ENCODE results near the gene NRIP1. TPM values are rescaled to one million over a fixed set of nuclear protein-coding genes. Genes with fewer than 3 reads are reported as not detected.

Gene NRIP1
- total and polyA plus RNA-seq, 2 experiments from 2014 or later: 12.5 to 31.2 TPM

DNA sequence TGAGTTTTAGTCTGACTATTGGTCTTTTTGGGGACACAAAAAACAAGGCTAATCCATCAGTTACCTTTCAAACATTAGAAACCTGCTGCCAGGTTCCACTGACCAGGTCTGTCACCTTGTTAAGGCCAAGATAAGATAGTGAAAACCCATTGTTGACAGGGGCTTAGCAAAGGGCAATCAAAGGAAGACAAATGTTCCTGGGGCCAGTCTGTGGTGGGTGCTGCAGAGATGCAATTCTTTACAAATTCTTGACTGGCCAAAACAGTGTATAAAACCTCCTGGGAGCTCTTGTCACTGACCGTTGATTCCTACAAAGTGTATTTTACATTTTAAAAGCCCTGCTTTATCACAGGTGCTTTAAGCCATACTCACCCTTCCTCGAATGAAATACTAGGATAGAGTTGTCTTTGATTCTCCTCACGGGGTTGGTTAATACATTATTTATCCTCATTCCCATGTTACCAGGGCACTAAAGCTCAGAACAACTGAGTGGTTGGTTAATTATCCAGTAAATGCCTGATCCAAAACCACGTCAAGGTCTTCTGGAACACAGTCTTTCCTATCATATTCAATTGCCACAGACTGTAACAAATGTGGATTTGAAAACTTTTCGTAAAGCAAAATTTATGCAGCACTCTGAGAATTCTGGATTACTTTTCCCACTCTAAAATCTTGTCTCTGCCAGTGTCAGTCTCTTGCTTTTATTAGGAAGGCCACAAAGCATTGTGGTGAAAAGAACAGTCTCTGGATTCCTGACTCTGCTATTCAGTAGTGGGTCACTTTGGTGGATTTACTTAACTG lies 77.2 kb downstream of the NRIP1 start:
- H4K20me1 ChIP-seq (ENCODE audit: insufficient read depth): no peaks in the 10 kb centered on the region

GRCh38 chr21:14985306-14985705 lies 79.5 kb downstream of the NRIP1 start:
- Histone ChIP-seq H3K79me2 (ENCODE audit: insufficient read depth) (peaks cover 100% of the 10 kb centered on the region), H3K9me3 (ENCODE audit: low read depth) (no peaks in the 10 kb centered on the region), H3K36me3 (ENCODE audit: low read depth) (peaks cover 16% of the 10 kb centered on the region; the same call in 1 of the 2 replicates), H3K27me3 (replicated peaks; ENCODE audit: insufficient read depth) (no peaks in the 10 kb centered on the region), H3F3A (ENCODE audit: insufficient read depth) (no peaks in the 10 kb centered on the region), H2AFZ (no peak overlapping the region), H3K4me2 (ENCODE audit: unreplicated experiment) (no peak overlapping the region), H3K4me1 (ENCODE audit: insufficient read depth) (peaks cover 8% of the 10 kb centered on the region; the same call in 1 of the 2 replicates), H3K4me3 (no peak overlapping the region), H3K9me2 (ENCODE audit: insufficient read depth) (no peaks in the 10 kb centered on the region), H3K27ac (no peak overlapping the region), H4K20me1 (ENCODE audit: insufficient read depth) (no peaks in the 10 kb centered on the region), H3K9ac (no peak overlapping the region)
- WGBS, 2 experiments (ENCODE audit: low coverage in 1 of 2, low lambda C conversion rate in 2 of 2, missing lambda C conversion rate in 2 of 2): 94 to 100% methylated on average over 3 of the region's 3 CpGs
- TF ChIP-seq EZH2phosphoT487 (IDR thresholded peaks at IDR 0.05; ENCODE audit: insufficient read depth, low read depth) (no peak), EZH2 (IDR thresholded peaks at IDR 0.05; ENCODE audit: insufficient read depth, poor library complexity, severe bottlenecking) (no peak)
- in situ Hi-C loops (cut with MboI): no loop called here
- DNase-seq: no peak

More for the DNA sequence above, 77.2 kb downstream of the NRIP1 start:
- no peak overlapping the region for H3K9ac ChIP-seq
- H3F3A ChIP-seq (ENCODE audit: insufficient read depth): no peaks in the 10 kb centered on the region; the same call in 1 of the 2 replicates
- H3K4me2 ChIP-seq (ENCODE audit: unreplicated experiment): no peak overlapping the region
- peaks cover 100% of the 10 kb centered on the region for H3K79me2 ChIP-seq (ENCODE audit: insufficient read depth)
- no peak overlapping the region for H2AFZ ChIP-seq
- 80 to 84% methylated on average over 5 of the region's 5 CpGs for WGBS, 2 experiments (ENCODE audit: low coverage in 1 of 2, low lambda C conversion rate in 2 of 2, missing lambda C conversion rate in 2 of 2)
- TF ChIP-seq EZH2 (IDR thresholded peaks at IDR 0.05; ENCODE audit: insufficient read depth, poor library complexity, severe bottlenecking) (no peak), EZH2phosphoT487 (IDR thresholded peaks at IDR 0.05; ENCODE audit: insufficient read depth, low read depth) (no peak)
- H3K36me3 ChIP-seq (ENCODE audit: low read depth): peaks cover 16% of the 10 kb centered on the region; the same call in 1 of the 2 replicates
- no peaks in the 10 kb centered on the region for H3K27me3 ChIP-seq (replicated peaks; ENCODE audit: insufficient read depth)
- peaks cover 8% of the 10 kb centered on the region; the same call in 1 of the 2 replicates for H3K4me1 ChIP-seq (ENCODE audit: insufficient read depth)
- H3K4me3 ChIP-seq: no peak overlapping the region
- no peak for DNase-seq
- H3K9me3 ChIP-seq (ENCODE audit: low read depth): no peaks in the 10 kb centered on the region
- H3K9me2 ChIP-seq (ENCODE audit: insufficient read depth): no peaks in the 10 kb centered on the region
- in situ Hi-C loops (cut with MboI): no loop called here
- H3K27ac ChIP-seq: no peak overlapping the region

GRCh38 chr21:14982336-14982735 lies 82.5 kb downstream of the NRIP1 start:
- H3K9me3 ChIP-seq (ENCODE audit: low read depth): no peaks in the 10 kb centered on the region
- H3K4me1 ChIP-seq (ENCODE audit: insufficient read depth): peaks cover 4% of the 10 kb centered on the region; the same call in 1 of the 2 replicates
- in situ Hi-C loops (cut with MboI): no loop called here
- no peaks in the 10 kb centered on the region for H3K9me2 ChIP-seq (ENCODE audit: insufficient read depth)
- H3K27me3 ChIP-seq (replicated peaks; ENCODE audit: insufficient read depth): no peaks in the 10 kb centered on the region
- H3K4me3 ChIP-seq: no peak overlapping the region
- 96 to 97% methylated on average over 3 of the region's 3 CpGs for WGBS, 2 experiments (ENCODE audit: low coverage in 1 of 2, low lambda C conversion rate in 2 of 2, missing lambda C conversion rate in 2 of 2)
- H2AFZ ChIP-seq: no peak overlapping the region
- no peak overlapping the region for H3K4me2 ChIP-seq (ENCODE audit: unreplicated experiment)
- H3K9ac ChIP-seq: no peak overlapping the region
- no peaks in the 10 kb centered on the region for H4K20me1 ChIP-seq (ENCODE audit: insufficient read depth)
- no peak for DNase-seq
- TF ChIP-seq EZH2 (IDR thresholded peaks at IDR 0.05; ENCODE audit: insufficient read depth, poor library complexity, severe bottlenecking) (no peak), EZH2phosphoT487 (IDR thresholded peaks at IDR 0.05; ENCODE audit: insufficient read depth, low read depth) (no peak)
- H3K79me2 ChIP-seq (ENCODE audit: insufficient read depth): peaks cover 100% of the 10 kb centered on the region
- no peak overlapping the region for H3K27ac ChIP-seq
- 0 out of 2 replicates have a peak, but pooled peaks cover 9% of the 10 kb centered on the region for H3F3A ChIP-seq (ENCODE audit: insufficient read depth)
- peaks cover 19% of the 10 kb centered on the region; the same call in 1 of the 2 replicates for H3K36me3 ChIP-seq (ENCODE audit: low read depth)

- Histone ChIP-seq H3K27ac (no peak overlapping the region), H3K9me2 (ENCODE audit: insufficient read depth) (no peaks in the 10 kb centered on the region), H3F3A (ENCODE audit: insufficient read depth) (0 out of 2 replicates have a peak, but pooled peaks cover 9% of the 10 kb centered on the region), H3K4me3 (no peak overlapping the region), H3K9me3 (ENCODE audit: low read depth) (no peaks in the 10 kb centered on the region), H2AFZ (no peak overlapping the region), H4K20me1 (ENCODE audit: insufficient read depth) (no peaks in the 10 kb centered on the region), H3K9ac (no peak overlapping the region), H3K79me2 (ENCODE audit: insufficient read depth) (peaks cover 100% of the 10 kb centered on the region), H3K36me3 (ENCODE audit: low read depth) (peaks cover 14% of the 10 kb centered on the region; the same call in 1 of the 2 replicates), H3K4me1 (ENCODE audit: insufficient read depth) (peaks cover 15% of the 10 kb centered on the region; the same call in 1 of the 2 replicates), H3K4me2 (ENCODE audit: unreplicated experiment) (no peak overlapping the region), H3K27me3 (replicated peaks; ENCODE audit: insufficient read depth) (no peaks in the 10 kb centered on the region)
- no peak for TF ChIP-seq EZH2 (IDR thresholded peaks at IDR 0.05; ENCODE audit: insufficient read depth, poor library complexity, severe bottlenecking)
- no peak for TF ChIP-seq EZH2phosphoT487 (IDR thresholded peaks at IDR 0.05; ENCODE audit: insufficient read depth, low read depth)
- no peak for DNase-seq
- 97 to 100% methylated on average over 5 of the region's 5 CpGs for WGBS, 2 experiments (ENCODE audit: low coverage in 1 of 2, low lambda C conversion rate in 2 of 2, missing lambda C conversion rate in 2 of 2)
- in situ Hi-C loops (cut with MboI): no loop called here
Measured at GRCh38 chr21:14981246-14981645, 83.6 kb downstream of the NRIP1 start.

Measured in GM23248 (cell line).